DOHH2 (cell line): Measurements from ENCODE around the gene CACNA2D3.

ENCODE experiments used
- H3F3A ChIP-seq: fragments of 200-600 bp; sonication (generic), shearing (Covaris generic); 2 replicates; pipeline ENCODE4 v1.6.0; 2016; ENCODE audit warnings: antibody characterized with exemption, mild to moderate bottlenecking; ENCODE audit not compliant: control insufficient read depth, insufficient read depth
- H3K27ac ChIP-seq: fragments of 200-600 bp; sonication (generic); 2 replicates; pipeline ENCODE4 v1.5.1; 2014; ENCODE audit warnings: low read depth, mild to moderate bottlenecking, low read length, moderate library complexity
- H3K27me3 ChIP-seq: fragments of 200-600 bp; sonication (generic); 2 replicates; pipeline ENCODE4 v1.6.1; 2014; ENCODE audit warnings: mild to moderate bottlenecking, low read length, mixed read lengths; ENCODE audit not compliant: control insufficient read depth
- H3K36me3 ChIP-seq: fragments of 200-600 bp; sonication (generic); 2 replicates; pipeline ENCODE4 v1.6.1; 2014; ENCODE audit warnings: mild to moderate bottlenecking, low read length, moderate library complexity, mixed read lengths; ENCODE audit not compliant: control insufficient read depth
- H3K4me1 ChIP-seq: fragments of 200-600 bp; sonication (generic); 2 replicates; pipeline ENCODE4 v1.6.1; 2014; ENCODE audit warnings: mild to moderate bottlenecking, low read length, mixed read lengths; ENCODE audit not compliant: control insufficient read depth
- H3K4me2 ChIP-seq: fragments of 200-600 bp; sonication (generic); 2 replicates; pipeline ENCODE4 v1.6.0; 2014; ENCODE audit warnings: mild to moderate bottlenecking, low read length, moderate library complexity
- H3K4me3 ChIP-seq: fragments of 200-600 bp; sonication (generic); 2 replicates; pipeline ENCODE4 v1.5.1; 2014; ENCODE audit warnings: mild to moderate bottlenecking, low read length, mixed read lengths
- H3K79me2 ChIP-seq: fragments of 200-600 bp; sonication (generic); 2 replicates; pipeline ENCODE4 v1.6.1; 2014; ENCODE audit warnings: mild to moderate bottlenecking, low read length, mixed read lengths; ENCODE audit not compliant: control insufficient read depth
- H3K9me2 ChIP-seq: fragments of 200-600 bp; sonication (generic); replicated peaks from 2 replicates; pipeline ENCODE4 v1.6.1; 2014; ENCODE audit warnings: mild to moderate bottlenecking, low read length, mixed read lengths; ENCODE audit not compliant: control insufficient read depth
- H3K9me3 ChIP-seq: fragments of 200-600 bp; sonication (generic); 2 replicates; pipeline ENCODE4 v1.6.1; 2014; ENCODE audit warnings: antibody characterized with exemption, low read length, mixed read lengths; ENCODE audit not compliant: control insufficient read depth, insufficient read depth
- H4K20me1 ChIP-seq: fragments of 200-600 bp; sonication (generic); 2 replicates; pipeline ENCODE4 v1.6.0; 2014; ENCODE audit warnings: low read depth, mild to moderate bottlenecking, antibody characterized with exemption, low read length, moderate library complexity; ENCODE audit not compliant: control insufficient read depth, insufficient read depth
- EZH2phosphoT487 ChIP-seq: fragments of 200-600 bp; sonication (generic); IDR thresholded peaks from 2 replicates; pipeline ENCODE4 v1.6.1; 2017; ENCODE audit warnings: borderline replicate concordance, mild to moderate bottlenecking, antibody characterized with exemption, low read length, moderate library complexity, mixed read lengths
- TF ChIP-seq, protein P1 (sequence below): fragments of 200-600 bp; sonication (generic); IDR thresholded peaks from one replicate; pipeline ENCODE4 v1.5.1; 2014; ENCODE audit warnings: antibody characterized with exemption, mild to moderate bottlenecking, low read depth, low read length; ENCODE audit not compliant: poor library complexity, severe bottlenecking

Gene CACNA2D3

GRCh38 chr3:54390582-54390981, 268.2 kb downstream of the CACNA2D3 start:
- Histone ChIP-seq H3K9me2 (no peaks in the 10 kb centered on the region), H3K9me3 (no peaks in the 10 kb centered on the region)

GRCh38 chr3:54393150-54393549, 270.8 kb downstream of the CACNA2D3 start:
- TF ChIP-seq, protein P1, sequence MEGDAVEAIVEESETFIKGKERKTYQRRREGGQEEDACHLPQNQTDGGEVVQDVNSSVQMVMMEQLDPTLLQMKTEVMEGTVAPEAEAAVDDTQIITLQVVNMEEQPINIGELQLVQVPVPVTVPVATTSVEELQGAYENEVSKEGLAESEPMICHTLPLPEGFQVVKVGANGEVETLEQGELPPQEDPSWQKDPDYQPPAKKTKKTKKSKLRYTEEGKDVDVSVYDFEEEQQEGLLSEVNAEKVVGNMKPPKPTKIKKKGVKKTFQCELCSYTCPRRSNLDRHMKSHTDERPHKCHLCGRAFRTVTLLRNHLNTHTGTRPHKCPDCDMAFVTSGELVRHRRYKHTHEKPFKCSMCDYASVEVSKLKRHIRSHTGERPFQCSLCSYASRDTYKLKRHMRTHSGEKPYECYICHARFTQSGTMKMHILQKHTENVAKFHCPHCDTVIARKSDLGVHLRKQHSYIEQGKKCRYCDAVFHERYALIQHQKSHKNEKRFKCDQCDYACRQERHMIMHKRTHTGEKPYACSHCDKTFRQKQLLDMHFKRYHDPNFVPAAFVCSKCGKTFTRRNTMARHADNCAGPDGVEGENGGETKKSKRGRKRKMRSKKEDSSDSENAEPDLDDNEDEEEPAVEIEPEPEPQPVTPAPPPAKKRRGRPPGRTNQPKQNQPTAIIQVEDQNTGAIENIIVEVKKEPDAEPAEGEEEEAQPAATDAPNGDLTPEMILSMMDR: no peak
- no peak for TF ChIP-seq EZH2phosphoT487
- Histone ChIP-seq H3K9me3 (no peaks in the 10 kb centered on the region), H3K4me1 (no peaks in the 10 kb centered on the region), H3K4me3 (no peak overlapping the region), H3K9me2 (no peaks in the 10 kb centered on the region), H4K20me1 (no peaks in the 10 kb centered on the region), H3K27ac (no peak overlapping the region), H3K79me2 (no peaks in the 10 kb centered on the region), H3K27me3 (no peaks in the 10 kb centered on the region), H3K4me2 (no peak overlapping the region), H3F3A (no peaks in the 10 kb centered on the region), H3K36me3 (no peaks in the 10 kb centered on the region)

More at GRCh38 chr3:54390582-54390981, 268.2 kb downstream of the CACNA2D3 start:
- no peaks in the 10 kb centered on the region for H3K79me2 ChIP-seq
- H3F3A ChIP-seq: no peaks in the 10 kb centered on the region
- H3K4me1 ChIP-seq: no peaks in the 10 kb centered on the region
- H3K27me3 ChIP-seq: no peaks in the 10 kb centered on the region
- H3K36me3 ChIP-seq: no peaks in the 10 kb centered on the region
- no peak overlapping the region for H3K4me3 ChIP-seq
- H4K20me1 ChIP-seq: no peaks in the 10 kb centered on the region
- H3K4me2 ChIP-seq: no peak overlapping the region
- TF ChIP-seq, protein P1: no peak
- no peak for TF ChIP-seq EZH2phosphoT487
- H3K27ac ChIP-seq: no peak overlapping the region

DNA sequence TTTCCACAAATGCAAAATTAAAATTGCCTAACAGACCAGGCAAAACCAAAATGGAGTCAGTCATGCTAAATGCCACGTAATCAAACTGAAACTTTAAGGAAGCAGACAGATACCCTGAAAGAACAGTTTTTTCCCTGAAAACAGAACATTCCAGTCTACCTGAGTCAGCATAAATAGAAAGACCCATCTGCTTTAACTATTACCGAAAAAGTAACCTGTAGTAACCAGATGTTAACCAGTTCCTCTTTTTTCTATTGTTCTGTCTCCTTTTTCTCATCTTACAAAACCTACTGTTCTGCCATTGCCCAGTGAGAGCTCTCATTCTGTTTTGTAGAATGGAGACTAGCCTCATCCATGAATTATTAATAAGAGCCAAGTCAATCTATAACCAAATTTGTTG, 286.0 kb downstream of the CACNA2D3 start:
- H3K36me3 ChIP-seq: no peaks in the 10 kb centered on the region
- H3K4me1 ChIP-seq: no peaks in the 10 kb centered on the region
- no peak overlapping the region for H3K4me2 ChIP-seq
- no peaks in the 10 kb centered on the region for H3F3A ChIP-seq
- TF ChIP-seq, protein P1: no peak
- TF ChIP-seq EZH2phosphoT487: no peak
- no peaks in the 10 kb centered on the region for H3K27me3 ChIP-seq
- no peaks in the 10 kb centered on the region for H3K79me2 ChIP-seq
- H3K9me2 ChIP-seq: no peaks in the 10 kb centered on the region; the same call in 1 of the 2 replicates
- H4K20me1 ChIP-seq: no peaks in the 10 kb centered on the region
- no peak overlapping the region for H3K4me3 ChIP-seq
- H3K27ac ChIP-seq: no peak overlapping the region
- no peaks in the 10 kb centered on the region for H3K9me3 ChIP-seq

DNA sequence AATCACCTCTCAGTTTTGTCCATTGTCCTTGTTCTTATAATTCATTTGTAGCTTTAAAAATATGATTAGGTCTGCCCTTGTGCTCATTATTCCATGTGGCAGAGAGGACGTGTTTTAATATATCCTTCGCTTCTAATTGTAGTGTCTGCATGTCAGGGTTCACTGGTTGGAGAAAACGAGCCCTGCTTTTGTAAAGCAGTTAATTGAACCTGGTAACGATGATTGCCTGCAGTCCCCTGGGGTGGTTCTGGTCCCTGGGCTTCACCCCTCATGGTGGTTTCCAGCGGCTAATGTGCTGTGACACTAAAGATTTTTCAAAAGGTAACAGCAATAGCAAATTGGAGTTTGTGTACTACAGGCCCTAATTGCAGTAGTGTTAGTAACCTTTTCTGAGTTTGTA, 299.6 kb downstream of the CACNA2D3 start:
- H3K4me1 ChIP-seq: no peaks in the 10 kb centered on the region
- no peaks in the 10 kb centered on the region for H3K27me3 ChIP-seq
- no peaks in the 10 kb centered on the region for H3K9me3 ChIP-seq
- H3K27ac ChIP-seq: no peak overlapping the region
- no peaks in the 10 kb centered on the region for H4K20me1 ChIP-seq
- no peak for TF ChIP-seq EZH2phosphoT487
- TF ChIP-seq, protein P1: no peak
- H3F3A ChIP-seq: no peaks in the 10 kb centered on the region
- H3K4me3 ChIP-seq: no peak overlapping the region
- H3K9me2 ChIP-seq: no peaks in the 10 kb centered on the region
- no peaks in the 10 kb centered on the region for H3K79me2 ChIP-seq
- H3K4me2 ChIP-seq: no peak overlapping the region
- no peaks in the 10 kb centered on the region for H3K36me3 ChIP-seq
